Mesendoderm (in vitro differentiated cells): Measurements from ENCODE around the gene TRAPPC2L.

Source experiments
- DNase-seq: peaks from one replicate; pipeline ENCODE4 v3.0.0; 2013
- H2AK5ac ChIP-seq: 2 replicates; pipeline ENCODE4 v1.6.1; 2013; ENCODE audit warnings: low read length, inconsistent platforms
- H2BK120ac ChIP-seq: 2 replicates; pipeline ENCODE4 v1.6.1; 2013; ENCODE audit warnings: low read depth, mild to moderate bottlenecking, low read length, moderate library complexity, mixed read lengths
- H2BK15ac ChIP-seq: replicated peaks from 2 replicates; pipeline ENCODE4 v1.6.1; 2013; ENCODE audit warnings: low read depth, mild to moderate bottlenecking, moderate library complexity
- H2BK5ac ChIP-seq: 2 replicates; pipeline ENCODE4 v1.6.1; 2013; ENCODE audit warnings: low read length, inconsistent platforms
- H3K18ac ChIP-seq: 2 replicates; pipeline ENCODE4 v1.6.1; 2013; ENCODE audit warnings: mild to moderate bottlenecking, low read length, mixed read lengths
- H3K23ac ChIP-seq: one replicate; pipeline ENCODE4 v1.6.1; 2013; ENCODE audit warnings: low read length
- H3K27ac ChIP-seq: 2 replicates; pipeline ENCODE4 v1.5.1; 2013; ENCODE audit warnings: low read depth, mild to moderate bottlenecking, inconsistent platforms, low read length, moderate library complexity
- H3K27me3 ChIP-seq: 2 replicates; pipeline ENCODE4 v1.6.1; 2013; ENCODE audit warnings: low read length, control low read depth, mild to moderate bottlenecking, inconsistent platforms; ENCODE audit not compliant: insufficient read depth, poor library complexity
- H3K36me3 ChIP-seq: 2 replicates; pipeline ENCODE4 v1.6.1; 2013; ENCODE audit warnings: low read length, inconsistent platforms; ENCODE audit not compliant: control insufficient read depth, insufficient read depth
- H3K4ac ChIP-seq: one replicate; pipeline ENCODE4 v1.6.1; 2013; ENCODE audit warnings: low read depth, mild to moderate bottlenecking, low read length, moderate library complexity
- H3K4me1 ChIP-seq: 2 replicates; pipeline ENCODE4 v1.6.1; 2013; ENCODE audit warnings: low read depth, low read length, inconsistent platforms; ENCODE audit not compliant: control insufficient read depth
- H3K4me2 ChIP-seq: 2 replicates; pipeline ENCODE4 v1.6.1; 2013; ENCODE audit warnings: low read length
- H3K4me3 ChIP-seq: 2 replicates; pipeline ENCODE4 v1.5.1; 2013; ENCODE audit warnings: mild to moderate bottlenecking, low read length
- H3K56ac ChIP-seq: one replicate; pipeline ENCODE4 v1.6.1; 2013; ENCODE audit warnings: low read length
- H3K79me1 ChIP-seq: 2 replicates; pipeline ENCODE4 v1.6.1; 2013; ENCODE audit warnings: low read length, inconsistent platforms
- H3K79me2 ChIP-seq: 2 replicates; pipeline ENCODE4 v1.6.1; 2013; ENCODE audit warnings: mild to moderate bottlenecking, low read length; ENCODE audit not compliant: control insufficient read depth, insufficient read depth
- H3K9ac ChIP-seq: 2 replicates; pipeline ENCODE4 v1.6.1; 2013; ENCODE audit warnings: low read length, inconsistent platforms
- H4K5ac ChIP-seq: one replicate; pipeline ENCODE4 v1.6.1; 2013; ENCODE audit warnings: low read length
- H4K8ac ChIP-seq: one replicate; pipeline ENCODE4 v1.6.1; 2013; ENCODE audit warnings: low read depth, mild to moderate bottlenecking, control low read depth, low read length, moderate library complexity
- WGBS: extraction: QIAGEN DNeasy Blood & Tissue Kit; methylation state at CpG from one replicate; pipeline ENCODE4 v1.1.7; 2013; ENCODE audit warnings: low lambda C conversion rate, missing lambda C conversion rate; ENCODE audit not compliant: insufficient coverage; ENCODE audit errors: extremely low coverage; 5-methylcytosine and 5-hydroxymethylcytosine counted together

TRAPPC2L gene

DNA sequence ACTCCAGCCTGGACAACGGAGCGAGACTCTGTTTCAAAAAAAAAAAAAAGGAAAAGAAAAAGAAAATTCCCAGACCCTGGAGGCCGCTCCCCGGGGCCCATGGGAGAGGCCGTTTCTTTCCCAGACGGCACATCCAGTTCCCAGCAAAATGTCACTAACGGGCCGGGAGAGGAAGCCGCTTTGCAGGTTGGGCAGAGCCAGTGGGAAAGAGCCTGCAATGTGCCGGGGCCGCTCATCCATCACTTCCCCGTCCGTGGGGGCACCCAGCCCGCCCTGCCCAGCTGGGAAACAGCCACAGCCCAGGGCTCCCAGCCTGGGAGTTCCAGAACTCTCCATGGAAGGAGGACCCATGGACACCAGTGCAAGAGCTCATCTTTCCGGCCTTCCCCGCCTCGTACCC is 51.4 kb downstream of the TRAPPC2L start:
- Histone ChIP-seq H3K27me3 (no peaks in the 10 kb centered on the region), H3K56ac (no peak overlapping the region), H4K8ac (no peak overlapping the region), H4K5ac (no peak overlapping the region), H3K9ac (no peak overlapping the region), H3K4ac (no peak overlapping the region), H3K27ac (no peak overlapping the region), H3K4me1 (no peaks in the 10 kb centered on the region), H3K36me3 (no peaks in the 10 kb centered on the region), H3K4me2 (no peak overlapping the region), H3K23ac (no peak overlapping the region), H3K79me1 (no peaks in the 10 kb centered on the region), H2BK15ac (no peak overlapping the region), H2BK120ac (no peak overlapping the region), H2BK5ac (no peak overlapping the region), H3K79me2 (no peaks in the 10 kb centered on the region), H3K18ac (no peak overlapping the region), H3K4me3 (no peak overlapping the region), H2AK5ac (no peak overlapping the region)
- DNase-seq = no peak
- no CpG with 5 or more reads among the region's 17 CpGs for WGBS

- Histone ChIP-seq H2AK5ac (no peak overlapping the region), H3K79me2 (no peaks in the 10 kb centered on the region), H3K36me3 (no peaks in the 10 kb centered on the region), H3K23ac (no peak overlapping the region), H3K79me1 (no peaks in the 10 kb centered on the region), H3K27me3 (no peaks in the 10 kb centered on the region), H3K4me3 (no peak overlapping the region), H3K56ac (no peak overlapping the region), H2BK120ac (no peak overlapping the region), H3K4me2 (no peak overlapping the region), H3K4ac (no peak overlapping the region), H4K8ac (no peak overlapping the region), H3K18ac (no peak overlapping the region), H2BK15ac (no peak overlapping the region), H4K5ac (no peak overlapping the region), H3K4me1 (no peaks in the 10 kb centered on the region), H3K9ac (no peak overlapping the region), H2BK5ac (no peak overlapping the region), H3K27ac (no peak overlapping the region)
- no peak for DNase-seq
- no CpG with 5 or more reads among the region's 44 CpGs for WGBS
These were observed 52.7 kb downstream of the TRAPPC2L start for GRCh38 chr16:88909431-88910210.

GRCh38 chr16:88910284-88911135 is 53.6 kb downstream of the TRAPPC2L start:
- H3K4me3 ChIP-seq = no peak overlapping the region
- H3K79me2 ChIP-seq = no peaks in the 10 kb centered on the region
- H3K27me3 ChIP-seq = no peaks in the 10 kb centered on the region
- no peak overlapping the region for H4K8ac ChIP-seq
- no peak for DNase-seq
- H3K4me2 ChIP-seq = no peak overlapping the region
- no peak overlapping the region for H2AK5ac ChIP-seq
- no peaks in the 10 kb centered on the region for H3K4me1 ChIP-seq
- H3K56ac ChIP-seq = no peak overlapping the region
- H3K79me1 ChIP-seq = no peaks in the 10 kb centered on the region
- WGBS = no CpG with 5 or more reads among the region's 26 CpGs
- H3K4ac ChIP-seq = no peak overlapping the region
- H3K27ac ChIP-seq = no peak overlapping the region
- H3K36me3 ChIP-seq = no peaks in the 10 kb centered on the region
- no peak overlapping the region for H2BK120ac ChIP-seq
- H2BK15ac ChIP-seq = no peak overlapping the region
- H3K9ac ChIP-seq = no peak overlapping the region
- H4K5ac ChIP-seq = no peak overlapping the region
- no peak overlapping the region for H2BK5ac ChIP-seq
- no peak overlapping the region for H3K23ac ChIP-seq
- H3K18ac ChIP-seq = no peak overlapping the region

DNA sequence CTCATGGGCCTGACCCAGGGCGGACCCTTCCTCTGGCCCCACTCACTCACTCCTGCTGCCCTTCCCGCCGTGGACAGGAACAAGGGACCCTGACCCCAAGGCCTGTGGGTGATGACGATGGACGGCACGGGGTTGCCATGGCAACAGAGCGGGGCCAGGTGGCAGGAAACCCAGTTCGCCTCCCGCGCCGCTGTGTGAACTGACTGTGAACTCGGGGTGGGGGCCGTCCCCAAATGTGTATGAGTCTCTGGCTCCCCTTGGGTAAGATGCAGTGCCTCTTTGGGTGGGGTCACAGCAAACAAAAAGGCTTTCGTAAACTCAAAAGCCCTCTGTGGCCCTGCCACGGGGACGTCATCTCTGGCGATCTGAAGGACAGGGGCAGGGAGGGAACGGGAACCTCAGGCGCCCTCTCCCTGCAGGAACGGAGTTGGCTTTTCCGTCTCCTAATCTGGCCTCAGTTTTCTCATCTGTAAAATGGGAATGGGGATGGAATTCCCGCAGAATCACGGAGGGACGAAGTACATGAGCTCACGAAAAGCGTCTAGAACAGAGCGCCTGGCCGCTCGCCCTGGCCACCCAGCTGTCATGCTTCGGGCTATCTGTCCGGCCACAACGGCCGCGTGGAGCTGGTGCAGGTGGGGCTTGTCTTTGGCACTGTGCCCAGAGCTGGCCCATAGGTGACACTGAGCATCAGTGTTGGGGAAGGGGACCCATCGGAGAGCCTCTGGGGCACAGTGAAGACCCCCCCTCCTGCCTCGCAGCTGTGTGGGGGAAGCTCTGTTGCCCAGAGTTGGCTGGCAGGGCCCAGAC is 54.4 kb downstream of the TRAPPC2L start:
- H3K4ac ChIP-seq = no peak overlapping the region
- H2BK15ac ChIP-seq = no peak overlapping the region
- no peaks in the 10 kb centered on the region for H3K27me3 ChIP-seq
- H4K5ac ChIP-seq = no peak overlapping the region
- H2BK5ac ChIP-seq = no peak overlapping the region
- H3K23ac ChIP-seq = no peak overlapping the region
- no CpG with 5 or more reads among the region's 36 CpGs for WGBS
- H3K27ac ChIP-seq = no peak overlapping the region
- H2BK120ac ChIP-seq = no peak overlapping the region
- no peaks in the 10 kb centered on the region for H3K4me1 ChIP-seq
- H3K36me3 ChIP-seq = no peaks in the 10 kb centered on the region
- no peak overlapping the region for H2AK5ac ChIP-seq
- DNase-seq = no peak
- no peaks in the 10 kb centered on the region for H3K79me2 ChIP-seq
- no peak overlapping the region for H4K8ac ChIP-seq
- no peak overlapping the region for H3K56ac ChIP-seq
- H3K79me1 ChIP-seq = no peaks in the 10 kb centered on the region
- H3K18ac ChIP-seq = no peak overlapping the region
- no peak overlapping the region for H3K4me2 ChIP-seq
- no peak overlapping the region for H3K4me3 ChIP-seq
- H3K9ac ChIP-seq = no peak overlapping the region

DNA sequence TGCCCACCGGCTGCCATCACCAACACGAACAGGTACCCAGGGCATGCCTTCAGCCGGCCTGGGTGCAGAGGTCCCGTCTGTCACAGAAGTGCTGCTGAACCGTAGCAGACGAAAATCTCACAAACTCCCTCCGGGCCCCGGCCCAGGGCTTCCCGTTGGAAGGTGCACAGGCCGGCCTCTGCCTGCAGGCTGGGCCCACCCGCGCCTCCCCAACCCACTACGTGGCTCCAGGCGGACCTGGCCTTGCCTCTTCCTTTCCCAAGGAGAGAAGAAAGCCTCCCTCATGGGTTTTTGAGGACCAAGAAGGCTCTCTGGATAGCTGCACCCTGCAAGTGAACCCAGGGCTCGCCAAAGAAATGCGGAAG is 55.0 kb downstream of the TRAPPC2L start:
- Histone ChIP-seq H3K4me2 (no peak overlapping the region), H3K4ac (no peak overlapping the region), H3K4me1 (no peaks in the 10 kb centered on the region), H4K5ac (no peak overlapping the region), H3K79me2 (no peaks in the 10 kb centered on the region), H3K36me3 (no peaks in the 10 kb centered on the region), H3K56ac (no peak overlapping the region), H3K79me1 (no peaks in the 10 kb centered on the region), H2BK5ac (no peak overlapping the region), H3K27ac (no peak overlapping the region), H3K18ac (no peak overlapping the region), H2BK120ac (no peak overlapping the region), H2BK15ac (no peak overlapping the region), H3K9ac (no peak overlapping the region), H3K27me3 (no peaks in the 10 kb centered on the region), H2AK5ac (no peak overlapping the region), H3K4me3 (no peak overlapping the region), H3K23ac (no peak overlapping the region), H4K8ac (no peak overlapping the region)
- no CpG with 5 or more reads among the region's 16 CpGs for WGBS
- no peak for DNase-seq
